ENCODE measurements around the gene CENPC. TPM values are rescaled to one million over a fixed set of nuclear protein-coding genes. Genes with fewer than 3 reads are reported as not detected.

CENPC gene
- total and polyA plus RNA-seq, 2 experiments from 2014 or later = 21.6 to 24.5 TPM

DNA sequence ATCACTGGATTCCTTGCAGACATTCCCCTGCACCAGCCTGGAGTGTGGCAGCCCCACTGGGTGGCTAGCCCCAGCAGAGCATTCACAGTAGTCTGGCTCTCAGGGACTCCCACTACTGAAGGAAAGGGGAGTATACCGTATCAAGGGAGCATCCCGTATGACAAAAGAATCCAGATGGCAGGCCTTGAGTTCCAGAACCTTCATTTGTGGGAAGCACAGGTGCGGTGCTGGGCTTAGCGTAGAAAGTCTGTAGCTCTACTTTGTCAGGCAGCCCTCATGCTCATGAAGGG, 79.6 kb downstream of the CENPC start:
- ATAC-seq (peak; percentile 76), DNase-seq (ENCODE audit: low spot score) (peak; percentile 12)
- no peaks in the 10 kb centered on the region for H3K9me3 Mint-ChIP-seq
- no peaks in the 10 kb centered on the region for H3K36me3 Mint-ChIP-seq (ENCODE audit: low read depth)
- no peak overlapping the region for H3K27ac Mint-ChIP-seq
- no peak overlapping the region for H3K4me3 ChIP-seq
- no peaks in the 10 kb centered on the region for H3K9me2 ChIP-seq (ENCODE audit: insufficient read depth)
- H3K36me3 ChIP-seq (ENCODE audit: insufficient read depth) = no peaks in the 10 kb centered on the region
- H3K4me2 ChIP-seq = no peak overlapping the region
- peaks cover 10% of the 10 kb centered on the region for H3K4me1 ChIP-seq (ENCODE audit: insufficient read depth)
- peaks cover 3% of the 10 kb centered on the region; the same call in 1 of the 2 replicates for H4K20me1 ChIP-seq (replicated peaks; ENCODE audit: insufficient read depth)
- no peak overlapping the region for H2AFZ ChIP-seq
- no peaks in the 10 kb centered on the region for H3F3A ChIP-seq (replicated peaks; ENCODE audit: low read depth)
- no peaks in the 10 kb centered on the region for H3K27me3 ChIP-seq (ENCODE audit: insufficient read depth)
- TF ChIP-seq ZNF462 (CRISPR knock-in tag; IDR thresholded peaks at IDR 0.05) (no peak), STAT1 (IDR thresholded peaks at IDR 0.05; ENCODE audit: unreplicated experiment) (no peak), ETS1 (IDR thresholded peaks at IDR 0.05) (no peak), EZH2 (IDR thresholded peaks at IDR 0.05; ENCODE audit: low read depth, unreplicated experiment) (no peak), NANOG (IDR thresholded peaks at IDR 0.05; ENCODE audit: borderline replicate concordance) (no peak), ZNF331 (CRISPR knock-in tag; IDR thresholded peaks at IDR 0.05; ENCODE audit: low read depth) (no peak), EZH2phosphoT487 (IDR thresholded peaks at IDR 0.05; ENCODE audit: unreplicated experiment) (no peak), JUNB (IDR thresholded peaks at IDR 0.05; ENCODE audit: unreplicated experiment) (no peak)
- TF ChIP-seq, protein P1, sequence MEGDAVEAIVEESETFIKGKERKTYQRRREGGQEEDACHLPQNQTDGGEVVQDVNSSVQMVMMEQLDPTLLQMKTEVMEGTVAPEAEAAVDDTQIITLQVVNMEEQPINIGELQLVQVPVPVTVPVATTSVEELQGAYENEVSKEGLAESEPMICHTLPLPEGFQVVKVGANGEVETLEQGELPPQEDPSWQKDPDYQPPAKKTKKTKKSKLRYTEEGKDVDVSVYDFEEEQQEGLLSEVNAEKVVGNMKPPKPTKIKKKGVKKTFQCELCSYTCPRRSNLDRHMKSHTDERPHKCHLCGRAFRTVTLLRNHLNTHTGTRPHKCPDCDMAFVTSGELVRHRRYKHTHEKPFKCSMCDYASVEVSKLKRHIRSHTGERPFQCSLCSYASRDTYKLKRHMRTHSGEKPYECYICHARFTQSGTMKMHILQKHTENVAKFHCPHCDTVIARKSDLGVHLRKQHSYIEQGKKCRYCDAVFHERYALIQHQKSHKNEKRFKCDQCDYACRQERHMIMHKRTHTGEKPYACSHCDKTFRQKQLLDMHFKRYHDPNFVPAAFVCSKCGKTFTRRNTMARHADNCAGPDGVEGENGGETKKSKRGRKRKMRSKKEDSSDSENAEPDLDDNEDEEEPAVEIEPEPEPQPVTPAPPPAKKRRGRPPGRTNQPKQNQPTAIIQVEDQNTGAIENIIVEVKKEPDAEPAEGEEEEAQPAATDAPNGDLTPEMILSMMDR (conservative IDR thresholded peaks at IDR 0.05; ENCODE audit: low read depth in 2 of 2) = no peak
- TF ChIP-seq, protein P2, sequence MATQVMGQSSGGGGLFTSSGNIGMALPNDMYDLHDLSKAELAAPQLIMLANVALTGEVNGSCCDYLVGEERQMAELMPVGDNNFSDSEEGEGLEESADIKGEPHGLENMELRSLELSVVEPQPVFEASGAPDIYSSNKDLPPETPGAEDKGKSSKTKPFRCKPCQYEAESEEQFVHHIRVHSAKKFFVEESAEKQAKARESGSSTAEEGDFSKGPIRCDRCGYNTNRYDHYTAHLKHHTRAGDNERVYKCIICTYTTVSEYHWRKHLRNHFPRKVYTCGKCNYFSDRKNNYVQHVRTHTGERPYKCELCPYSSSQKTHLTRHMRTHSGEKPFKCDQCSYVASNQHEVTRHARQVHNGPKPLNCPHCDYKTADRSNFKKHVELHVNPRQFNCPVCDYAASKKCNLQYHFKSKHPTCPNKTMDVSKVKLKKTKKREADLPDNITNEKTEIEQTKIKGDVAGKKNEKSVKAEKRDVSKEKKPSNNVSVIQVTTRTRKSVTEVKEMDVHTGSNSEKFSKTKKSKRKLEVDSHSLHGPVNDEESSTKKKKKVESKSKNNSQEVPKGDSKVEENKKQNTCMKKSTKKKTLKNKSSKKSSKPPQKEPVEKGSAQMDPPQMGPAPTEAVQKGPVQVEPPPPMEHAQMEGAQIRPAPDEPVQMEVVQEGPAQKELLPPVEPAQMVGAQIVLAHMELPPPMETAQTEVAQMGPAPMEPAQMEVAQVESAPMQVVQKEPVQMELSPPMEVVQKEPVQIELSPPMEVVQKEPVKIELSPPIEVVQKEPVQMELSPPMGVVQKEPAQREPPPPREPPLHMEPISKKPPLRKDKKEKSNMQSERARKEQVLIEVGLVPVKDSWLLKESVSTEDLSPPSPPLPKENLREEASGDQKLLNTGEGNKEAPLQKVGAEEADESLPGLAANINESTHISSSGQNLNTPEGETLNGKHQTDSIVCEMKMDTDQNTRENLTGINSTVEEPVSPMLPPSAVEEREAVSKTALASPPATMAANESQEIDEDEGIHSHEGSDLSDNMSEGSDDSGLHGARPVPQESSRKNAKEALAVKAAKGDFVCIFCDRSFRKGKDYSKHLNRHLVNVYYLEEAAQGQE (IDR thresholded peaks at IDR 0.05; ENCODE audit: unreplicated experiment) = no peak
- H3K4me1 Mint-ChIP-seq = peaks cover 17% of the 10 kb centered on the region; the same call in 2 of the 3 replicates
- H3K27ac ChIP-seq (ENCODE audit: low read depth) = no peak overlapping the region
- H3K4me3 Mint-ChIP-seq = no peak overlapping the region
- peaks cover 2% of the 10 kb centered on the region for H3K27me3 Mint-ChIP-seq (ENCODE audit: insufficient read depth, low read depth, poor library complexity)
- no peaks in the 10 kb centered on the region for H3K79me2 ChIP-seq (replicated peaks; ENCODE audit: insufficient read depth)
